ENCODE measurements around the gene MRPL38. TPM values are rescaled to one million over a fixed set of nuclear protein-coding genes. Genes with fewer than 3 reads are reported as not detected.

MRPL38 gene
- total and polyA plus RNA-seq, 4 donors = 23.0 to 63.9 (median 50.5) TPM

GRCh38 chr17:75897160-75898019 lies 7.3 kb downstream of the MRPL38 start (continued):
- TF ChIP-seq, protein P1, sequence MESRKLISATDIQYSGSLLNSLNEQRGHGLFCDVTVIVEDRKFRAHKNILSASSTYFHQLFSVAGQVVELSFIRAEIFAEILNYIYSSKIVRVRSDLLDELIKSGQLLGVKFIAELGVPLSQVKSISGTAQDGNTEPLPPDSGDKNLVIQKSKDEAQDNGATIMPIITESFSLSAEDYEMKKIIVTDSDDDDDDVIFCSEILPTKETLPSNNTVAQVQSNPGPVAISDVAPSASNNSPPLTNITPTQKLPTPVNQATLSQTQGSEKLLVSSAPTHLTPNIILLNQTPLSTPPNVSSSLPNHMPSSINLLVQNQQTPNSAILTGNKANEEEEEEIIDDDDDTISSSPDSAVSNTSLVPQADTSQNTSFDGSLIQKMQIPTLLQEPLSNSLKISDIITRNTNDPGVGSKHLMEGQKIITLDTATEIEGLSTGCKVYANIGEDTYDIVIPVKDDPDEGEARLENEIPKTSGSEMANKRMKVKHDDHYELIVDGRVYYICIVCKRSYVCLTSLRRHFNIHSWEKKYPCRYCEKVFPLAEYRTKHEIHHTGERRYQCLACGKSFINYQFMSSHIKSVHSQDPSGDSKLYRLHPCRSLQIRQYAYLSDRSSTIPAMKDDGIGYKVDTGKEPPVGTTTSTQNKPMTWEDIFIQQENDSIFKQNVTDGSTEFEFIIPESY (IDR thresholded peaks at IDR 0.05) = no peak
- TF ChIP-seq HNF4A (conservative IDR thresholded peaks at IDR 0.05) (no peak), JUND (IDR thresholded peaks at IDR 0.05) (no peak), NR2F2 (IDR thresholded peaks at IDR 0.05) (no peak)

DNA sequence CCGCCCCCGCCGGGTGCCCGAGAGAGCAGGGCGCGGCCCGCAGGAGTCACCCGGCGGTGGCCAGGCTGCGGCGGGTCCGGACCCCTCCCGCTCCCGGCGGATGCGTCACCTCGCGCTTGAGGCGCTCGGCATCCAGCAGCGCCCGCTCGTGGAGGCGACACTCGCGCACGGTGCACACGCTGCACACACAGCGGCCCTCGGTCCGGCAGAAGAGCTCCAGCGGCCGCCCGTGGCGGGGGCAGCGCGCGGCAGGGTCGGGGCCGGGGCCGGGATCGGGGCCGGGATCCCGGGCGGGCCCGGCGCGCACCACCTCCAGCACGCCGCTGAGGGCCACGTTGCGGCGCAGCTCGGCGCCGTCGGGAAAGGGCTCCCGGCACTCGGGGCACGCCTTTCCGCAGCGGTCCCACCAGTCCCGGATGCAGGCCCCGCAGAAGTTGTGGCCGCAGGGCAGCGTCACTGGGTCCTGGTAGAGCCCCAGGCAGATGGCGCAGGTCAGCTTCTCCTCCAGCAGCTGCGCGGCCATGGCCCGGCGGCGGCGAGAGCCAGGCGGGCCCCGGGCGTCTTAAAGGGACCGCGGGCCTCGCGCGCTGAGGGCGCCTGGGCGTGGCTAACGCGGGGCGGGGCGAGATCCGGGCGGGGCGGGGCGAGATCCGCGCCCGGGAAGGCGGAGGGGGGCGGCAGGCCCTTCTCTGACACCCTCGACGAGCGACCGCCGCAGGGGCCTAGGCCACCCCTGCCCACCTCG lies 8.1 kb downstream of the MRPL38 start, which contains the start of gene TRIM65:
TSS of gene TRIM65 (minus strand) at position 537 of the 745 bp plus-strand sequence. CDS start at position 523, 14 bp downstream.
- Histone ChIP-seq H3K4me1 (ENCODE audit: control insufficient read depth in 4 of 4, insufficient read depth in 4 of 4, low read length in 3 of 4) (peaks cover 7 to 48% (median 36%) of the 10 kb centered on the region in 4 donors), H3K36me3 (ENCODE audit: control insufficient read depth in 4 of 4, insufficient read depth in 3 of 4, low read depth in 1 of 4, low read length in 3 of 4) (peaks cover 5 to 22% (median 13%) of the 10 kb centered on the region in 4 donors), H3K9ac (ENCODE audit: low read depth in 1 of 2, low read length in 2 of 2) (peak within 1 kb of the TSS in 1 of 2 donors; percentile 76), H3K27me3 (ENCODE audit: control insufficient read depth in 4 of 4, insufficient read depth in 4 of 4, low read length in 3 of 4) (no peaks in the 10 kb centered on the region), H3K9me3 (ENCODE audit: control insufficient read depth in 4 of 4, low read length in 3 of 4) (no peaks in the 10 kb centered on the region), H3K27ac (ENCODE audit: low read depth in 1 of 2, low read length in 2 of 2) (peak within 1 kb of the TSS; percentile 78 to 83), H3K4me3 (ENCODE audit: low read depth in 1 of 3, low read length in 3 of 3) (peak within 1 kb of the TSS; percentile 69 to 73 (median 72))
- DNase-seq (ENCODE audit: low spot score) = peak; percentile 87
- WGBS = 2% methylated on average over 102 of the region's 102 CpGs
- TF ChIP-seq, protein P2, sequence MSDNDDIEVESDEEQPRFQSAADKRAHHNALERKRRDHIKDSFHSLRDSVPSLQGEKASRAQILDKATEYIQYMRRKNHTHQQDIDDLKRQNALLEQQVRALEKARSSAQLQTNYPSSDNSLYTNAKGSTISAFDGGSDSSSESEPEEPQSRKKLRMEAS (IDR thresholded peaks at IDR 0.05) = no peak
- TF ChIP-seq NR2F2 (IDR thresholded peaks at IDR 0.05) (no peak), SP1 (IDR thresholded peaks at IDR 0.05) (no peak), TAF1 (conservative IDR thresholded peaks at IDR 0.05) (no peak), JUND (IDR thresholded peaks at IDR 0.05) (no peak), RXRA (IDR thresholded peaks at IDR 0.05) (no peak), EGR1 (IDR thresholded peaks at IDR 0.05; ENCODE audit: low read depth in 2 of 2) (no peak), YY1 (IDR thresholded peaks at IDR 0.05) (peak; percentile 55), RAD21 (IDR thresholded peaks at IDR 0.05) (peak in 1 of 2 donors; percentile 31), GABPA (IDR thresholded peaks at IDR 0.05 in 1 of 2, conservative IDR thresholded peaks at IDR 0.05 in 1 of 2) (no peak), FOXA2 (IDR thresholded peaks at IDR 0.05) (no peak), HNF4A (conservative IDR thresholded peaks at IDR 0.05) (no peak), HNF4G (IDR thresholded peaks at IDR 0.05) (no peak), ATF3 (IDR thresholded peaks at IDR 0.05) (no peak), FOXA1 (IDR thresholded peaks at IDR 0.05) (no peak)
- TF ChIP-seq, protein P1 (IDR thresholded peaks at IDR 0.05) = no peak
- TF ChIP-seq, protein P3, sequence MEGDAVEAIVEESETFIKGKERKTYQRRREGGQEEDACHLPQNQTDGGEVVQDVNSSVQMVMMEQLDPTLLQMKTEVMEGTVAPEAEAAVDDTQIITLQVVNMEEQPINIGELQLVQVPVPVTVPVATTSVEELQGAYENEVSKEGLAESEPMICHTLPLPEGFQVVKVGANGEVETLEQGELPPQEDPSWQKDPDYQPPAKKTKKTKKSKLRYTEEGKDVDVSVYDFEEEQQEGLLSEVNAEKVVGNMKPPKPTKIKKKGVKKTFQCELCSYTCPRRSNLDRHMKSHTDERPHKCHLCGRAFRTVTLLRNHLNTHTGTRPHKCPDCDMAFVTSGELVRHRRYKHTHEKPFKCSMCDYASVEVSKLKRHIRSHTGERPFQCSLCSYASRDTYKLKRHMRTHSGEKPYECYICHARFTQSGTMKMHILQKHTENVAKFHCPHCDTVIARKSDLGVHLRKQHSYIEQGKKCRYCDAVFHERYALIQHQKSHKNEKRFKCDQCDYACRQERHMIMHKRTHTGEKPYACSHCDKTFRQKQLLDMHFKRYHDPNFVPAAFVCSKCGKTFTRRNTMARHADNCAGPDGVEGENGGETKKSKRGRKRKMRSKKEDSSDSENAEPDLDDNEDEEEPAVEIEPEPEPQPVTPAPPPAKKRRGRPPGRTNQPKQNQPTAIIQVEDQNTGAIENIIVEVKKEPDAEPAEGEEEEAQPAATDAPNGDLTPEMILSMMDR (IDR thresholded peaks at IDR 0.05; ENCODE audit: low read depth, low read length, missing input control) = peak; percentile 13
- TF ChIP-seq, protein P4, sequence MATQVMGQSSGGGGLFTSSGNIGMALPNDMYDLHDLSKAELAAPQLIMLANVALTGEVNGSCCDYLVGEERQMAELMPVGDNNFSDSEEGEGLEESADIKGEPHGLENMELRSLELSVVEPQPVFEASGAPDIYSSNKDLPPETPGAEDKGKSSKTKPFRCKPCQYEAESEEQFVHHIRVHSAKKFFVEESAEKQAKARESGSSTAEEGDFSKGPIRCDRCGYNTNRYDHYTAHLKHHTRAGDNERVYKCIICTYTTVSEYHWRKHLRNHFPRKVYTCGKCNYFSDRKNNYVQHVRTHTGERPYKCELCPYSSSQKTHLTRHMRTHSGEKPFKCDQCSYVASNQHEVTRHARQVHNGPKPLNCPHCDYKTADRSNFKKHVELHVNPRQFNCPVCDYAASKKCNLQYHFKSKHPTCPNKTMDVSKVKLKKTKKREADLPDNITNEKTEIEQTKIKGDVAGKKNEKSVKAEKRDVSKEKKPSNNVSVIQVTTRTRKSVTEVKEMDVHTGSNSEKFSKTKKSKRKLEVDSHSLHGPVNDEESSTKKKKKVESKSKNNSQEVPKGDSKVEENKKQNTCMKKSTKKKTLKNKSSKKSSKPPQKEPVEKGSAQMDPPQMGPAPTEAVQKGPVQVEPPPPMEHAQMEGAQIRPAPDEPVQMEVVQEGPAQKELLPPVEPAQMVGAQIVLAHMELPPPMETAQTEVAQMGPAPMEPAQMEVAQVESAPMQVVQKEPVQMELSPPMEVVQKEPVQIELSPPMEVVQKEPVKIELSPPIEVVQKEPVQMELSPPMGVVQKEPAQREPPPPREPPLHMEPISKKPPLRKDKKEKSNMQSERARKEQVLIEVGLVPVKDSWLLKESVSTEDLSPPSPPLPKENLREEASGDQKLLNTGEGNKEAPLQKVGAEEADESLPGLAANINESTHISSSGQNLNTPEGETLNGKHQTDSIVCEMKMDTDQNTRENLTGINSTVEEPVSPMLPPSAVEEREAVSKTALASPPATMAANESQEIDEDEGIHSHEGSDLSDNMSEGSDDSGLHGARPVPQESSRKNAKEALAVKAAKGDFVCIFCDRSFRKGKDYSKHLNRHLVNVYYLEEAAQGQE (IDR thresholded peaks at IDR 0.05) = no peak
